Central memory CD8-positive, alpha-beta T cell (primary cell): ENCODE data around the gene ABTB2.

Source experiments
- ATAC-seq: fragments of 150-1000 bp; cut with Tn5 transposase; replicated peaks from 2 replicates; pipeline ENCODE4 v1.10.0; 2022; ENCODE audit warnings: mild to moderate bottlenecking, moderate FRiP score, moderate number of reproducible peaks; ENCODE audit not compliant: poor library complexity, severe bottlenecking; ENCODE audit errors: extremely low read depth
- DNase-seq, 2 donors: peaks; one replicate each; pipeline ENCODE4 v3.0.0; 2021; ENCODE audit warnings: low spot score in 2 of 2
- H3K27ac Mint-ChIP-seq: one replicate; pipeline ENCODE4 v1.8.0; 2022; ENCODE audit warnings: low read depth, mild to moderate bottlenecking, moderate library complexity, mixed read lengths
- H3K27me3 Mint-ChIP-seq: one replicate; pipeline ENCODE4 v1.8.0; 2022; ENCODE audit warnings: mixed read lengths
- H3K36me3 Mint-ChIP-seq: one replicate; pipeline ENCODE4 v1.8.0; 2022; ENCODE audit warnings: mild to moderate bottlenecking, moderate library complexity, mixed read lengths; ENCODE audit not compliant: insufficient read depth
- H3K4me1 Mint-ChIP-seq: one replicate; pipeline ENCODE4 v1.8.0; 2022; ENCODE audit warnings: mixed read lengths
- H3K4me3 Mint-ChIP-seq: one replicate; pipeline ENCODE4 v1.8.0; 2022; ENCODE audit warnings: mild to moderate bottlenecking, moderate library complexity, mixed read lengths
- H3K9me3 Mint-ChIP-seq: one replicate; pipeline ENCODE4 v1.8.0; 2022; ENCODE audit warnings: mixed read lengths

Gene ABTB2

GRCh38 chr11:34317036-34317360 is 40.8 kb downstream of the ABTB2 start:
- Mint-ChIP-seq H3K27ac (no peak overlapping the region), H3K4me3 (no peak overlapping the region)
- ATAC-seq = no peak

DNA sequence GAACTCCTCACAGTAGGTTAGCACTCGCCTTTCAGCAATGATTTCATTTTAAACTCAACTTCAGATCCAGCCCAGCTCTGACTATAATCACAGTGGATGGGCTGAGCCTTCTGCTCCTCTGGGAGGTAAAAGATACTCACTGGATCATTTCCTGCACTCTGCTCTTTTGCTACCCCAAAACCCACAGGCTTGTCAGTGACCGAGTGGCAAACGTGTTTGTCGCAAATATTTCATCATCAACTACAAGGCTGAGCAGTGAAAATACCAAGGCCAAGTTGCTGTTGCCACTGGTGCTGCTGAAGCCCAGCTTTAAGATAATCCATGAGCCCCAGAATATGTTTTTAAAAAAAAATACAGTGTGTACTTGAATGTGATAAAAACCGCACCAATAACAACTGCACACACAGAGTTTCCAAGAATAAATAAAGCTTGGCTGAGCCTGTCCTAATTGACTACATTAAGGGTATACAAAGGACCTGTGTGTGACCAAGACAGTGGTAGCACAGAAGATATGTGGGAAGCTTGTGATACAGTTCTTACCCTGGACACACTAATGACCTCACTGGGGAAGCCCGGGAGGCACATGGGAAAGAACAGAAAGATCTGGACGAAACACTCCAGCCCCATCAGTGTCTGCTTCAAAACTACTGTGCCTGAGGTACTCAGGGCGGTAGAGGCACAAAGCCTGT is 41.3 kb downstream of the ABTB2 start:
- H3K36me3 Mint-ChIP-seq = no peaks in the 10 kb centered on the region

More at GRCh38 chr11:34317036-34317360, 40.8 kb downstream of the ABTB2 start:
- no peak for DNase-seq
- H3K36me3 Mint-ChIP-seq = no peaks in the 10 kb centered on the region
- H3K27me3 Mint-ChIP-seq = peaks cover 9% of the 10 kb centered on the region
- no peaks in the 10 kb centered on the region for H3K9me3 Mint-ChIP-seq
- no peaks in the 10 kb centered on the region for H3K4me1 Mint-ChIP-seq

GRCh38 chr11:34315394-34315793 is 42.4 kb downstream of the ABTB2 start:
- Mint-ChIP-seq H3K9me3 (no peaks in the 10 kb centered on the region), H3K4me3 (no peak overlapping the region), H3K27me3 (peaks cover 19% of the 10 kb centered on the region), H3K27ac (no peak overlapping the region), H3K4me1 (no peaks in the 10 kb centered on the region), H3K36me3 (no peaks in the 10 kb centered on the region)
- no peak for DNase-seq
- ATAC-seq = no peak

More for the DNA sequence above, 41.3 kb downstream of the ABTB2 start:
- no peaks in the 10 kb centered on the region for H3K9me3 Mint-ChIP-seq
- peaks cover 9% of the 10 kb centered on the region for H3K27me3 Mint-ChIP-seq
- DNase-seq (no peak), ATAC-seq (no peak)
- H3K4me3 Mint-ChIP-seq = no peak overlapping the region
- H3K4me1 Mint-ChIP-seq = no peaks in the 10 kb centered on the region
- H3K27ac Mint-ChIP-seq = no peak overlapping the region

DNA sequence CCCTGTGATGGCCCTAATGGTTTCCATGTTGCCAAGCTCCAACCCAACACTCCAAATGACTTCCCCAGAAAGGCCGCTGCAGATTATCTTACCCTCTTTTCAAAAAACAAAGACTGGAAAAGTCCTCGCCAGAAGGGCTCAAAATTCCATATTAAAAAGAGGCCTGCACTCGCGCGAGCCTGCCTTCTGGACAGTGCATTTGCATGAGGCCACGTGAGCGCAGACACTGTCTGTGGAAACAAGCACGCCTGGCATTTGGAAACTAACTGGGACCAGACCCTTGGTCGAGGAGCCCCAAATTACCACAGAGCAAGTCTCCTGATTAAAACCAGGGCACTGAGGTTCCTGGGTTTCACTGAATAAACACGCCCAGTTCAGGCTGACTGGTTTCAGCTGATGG is 42.9 kb downstream of the ABTB2 start:
- ATAC-seq = no peak
- DNase-seq = no peak
- Mint-ChIP-seq H3K9me3 (no peaks in the 10 kb centered on the region), H3K27me3 (peaks cover 24% of the 10 kb centered on the region), H3K4me3 (no peak overlapping the region), H3K36me3 (no peaks in the 10 kb centered on the region), H3K4me1 (no peaks in the 10 kb centered on the region), H3K27ac (no peak overlapping the region)

- no peak overlapping the region for H3K4me3 Mint-ChIP-seq
- H3K9me3 Mint-ChIP-seq = no peaks in the 10 kb centered on the region
- DNase-seq (no peak), ATAC-seq (no peak)
- H3K4me1 Mint-ChIP-seq = no peaks in the 10 kb centered on the region
- H3K27me3 Mint-ChIP-seq = peaks cover 29% of the 10 kb centered on the region
- no peaks in the 10 kb centered on the region for H3K36me3 Mint-ChIP-seq
- H3K27ac Mint-ChIP-seq = no peak overlapping the region
Observed at GRCh38 chr11:34314176-34314575, 43.6 kb downstream of the ABTB2 start.

DNA sequence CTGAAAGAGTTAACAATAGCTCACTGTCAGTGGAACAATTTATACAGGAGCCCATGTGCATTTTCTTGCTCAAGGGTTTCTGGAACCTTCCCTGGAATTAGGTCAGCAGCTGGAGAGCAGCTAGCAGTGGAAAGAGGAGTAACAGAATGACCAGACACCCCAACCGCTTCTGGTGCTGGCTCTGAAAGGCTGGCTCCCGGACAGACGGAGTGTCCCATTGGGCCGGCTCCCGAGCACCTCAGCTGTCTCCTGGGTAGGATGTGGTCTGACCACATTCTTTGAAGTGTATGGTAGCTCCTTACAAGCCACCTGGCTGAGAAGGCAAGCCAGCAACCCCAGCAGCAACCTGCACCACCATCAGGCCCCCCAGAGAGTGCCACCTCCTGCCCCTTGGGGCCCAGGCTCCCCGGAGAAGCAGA is 44.7 kb downstream of the ABTB2 start:
- DNase-seq = no peak
- Mint-ChIP-seq H3K9me3 (no peaks in the 10 kb centered on the region), H3K4me3 (no peak overlapping the region)

DNA sequence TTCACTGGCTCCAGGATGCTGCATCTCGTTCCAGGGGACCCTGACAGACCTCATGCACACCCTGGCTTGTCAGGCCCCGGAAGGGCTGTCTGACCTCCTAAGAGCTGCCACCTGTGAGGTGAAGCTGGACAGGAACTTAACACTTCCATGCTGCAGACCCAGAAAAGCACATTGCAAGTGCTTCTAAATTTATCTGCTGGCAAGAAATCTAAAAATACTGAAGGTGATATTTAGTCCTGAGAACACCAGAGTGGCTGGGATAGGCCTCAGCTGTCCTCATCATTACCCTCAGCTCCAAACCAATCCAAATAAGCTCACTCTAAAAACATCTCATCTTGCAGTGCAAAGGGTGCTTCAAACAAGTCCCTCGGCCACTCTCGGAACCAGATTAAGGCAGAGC is 46.7 kb downstream of the ABTB2 start:
- Mint-ChIP-seq H3K27me3 (peaks cover 38% of the 10 kb centered on the region), H3K27ac (no peak overlapping the region), H3K36me3 (no peaks in the 10 kb centered on the region)

More for the DNA sequence above, 44.7 kb downstream of the ABTB2 start:
- peaks cover 29% of the 10 kb centered on the region for H3K27me3 Mint-ChIP-seq
- ATAC-seq = no peak
- no peak overlapping the region for H3K27ac Mint-ChIP-seq
- no peaks in the 10 kb centered on the region for H3K36me3 Mint-ChIP-seq
- H3K4me1 Mint-ChIP-seq = no peaks in the 10 kb centered on the region

DNA sequence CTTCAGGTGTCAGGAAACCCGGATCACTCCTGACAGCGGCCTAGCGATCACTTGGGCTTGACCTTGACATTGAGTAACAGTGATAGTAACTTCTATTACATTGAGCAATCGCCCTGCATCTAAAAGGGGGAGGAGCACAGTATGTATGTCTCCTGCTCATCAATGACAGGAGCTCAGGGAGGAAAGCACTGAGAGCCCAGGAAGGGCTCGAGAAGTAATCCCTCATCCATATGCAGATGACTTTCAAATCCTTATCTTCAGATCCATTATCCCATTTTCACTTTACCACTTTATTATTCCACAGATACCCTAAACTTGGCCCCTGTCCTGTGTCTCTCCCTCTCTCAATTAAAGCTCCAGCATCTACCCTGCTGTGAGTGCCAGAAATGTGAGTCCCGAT is 47.8 kb downstream of the ABTB2 start:
- ATAC-seq (no peak), DNase-seq (no peak)
- Mint-ChIP-seq H3K4me3 (no peak overlapping the region), H3K27me3 (peaks cover 38% of the 10 kb centered on the region), H3K4me1 (no peaks in the 10 kb centered on the region), H3K9me3 (no peaks in the 10 kb centered on the region), H3K36me3 (no peaks in the 10 kb centered on the region), H3K27ac (no peak overlapping the region)

More for the DNA sequence above, 46.7 kb downstream of the ABTB2 start:
- Mint-ChIP-seq H3K4me1 (no peaks in the 10 kb centered on the region), H3K4me3 (no peak overlapping the region), H3K9me3 (no peaks in the 10 kb centered on the region)
- ATAC-seq (no peak), DNase-seq (no peak)

DNA sequence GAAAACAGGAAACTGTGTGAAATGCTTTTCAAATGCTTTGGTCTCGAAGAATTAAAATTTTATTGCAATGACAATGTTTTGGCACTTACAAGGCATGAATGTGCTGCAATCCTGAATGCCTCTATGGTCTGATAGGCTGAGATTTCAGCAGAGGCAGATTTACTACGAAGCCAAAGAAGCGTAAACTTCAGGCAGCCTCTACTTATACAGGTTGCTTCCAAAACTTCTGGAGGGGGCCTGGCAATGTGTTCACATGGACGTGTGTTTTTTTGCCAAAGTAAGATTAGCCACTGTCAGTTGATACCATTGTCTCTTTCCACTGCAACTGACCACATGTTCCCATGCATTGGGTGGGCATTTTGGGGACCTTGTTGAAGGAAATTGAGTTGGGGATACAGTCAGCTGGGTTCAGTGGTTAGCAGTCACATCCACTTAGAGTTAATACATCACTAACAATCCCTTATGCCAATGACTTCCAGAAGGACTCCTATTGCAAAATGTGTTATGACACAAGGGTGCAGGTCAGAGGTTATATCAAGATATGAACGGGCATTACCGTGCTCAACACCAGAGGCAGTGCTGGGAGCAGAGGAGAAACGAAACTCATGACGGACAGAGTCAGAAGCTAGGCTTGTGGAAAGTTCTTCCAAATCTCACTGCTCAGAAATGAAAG is 48.8 kb downstream of the ABTB2 start:
- Mint-ChIP-seq H3K9me3 (no peaks in the 10 kb centered on the region), H3K27ac (no peak overlapping the region)
- no peak for ATAC-seq

GRCh38 chr11:34308049-34308912 is 49.5 kb downstream of the ABTB2 start:
- no peak overlapping the region for H3K27ac Mint-ChIP-seq
- peaks cover 38% of the 10 kb centered on the region for H3K27me3 Mint-ChIP-seq
- H3K9me3 Mint-ChIP-seq = no peaks in the 10 kb centered on the region
- H3K36me3 Mint-ChIP-seq = no peaks in the 10 kb centered on the region
- DNase-seq = no peak
- ATAC-seq = no peak
- no peaks in the 10 kb centered on the region for H3K4me1 Mint-ChIP-seq
- H3K4me3 Mint-ChIP-seq = no peak overlapping the region

More for the DNA sequence above, 48.8 kb downstream of the ABTB2 start:
- Mint-ChIP-seq H3K4me3 (no peak overlapping the region), H3K27me3 (peaks cover 38% of the 10 kb centered on the region), H3K36me3 (no peaks in the 10 kb centered on the region), H3K4me1 (no peaks in the 10 kb centered on the region)
- DNase-seq = no peak

DNA sequence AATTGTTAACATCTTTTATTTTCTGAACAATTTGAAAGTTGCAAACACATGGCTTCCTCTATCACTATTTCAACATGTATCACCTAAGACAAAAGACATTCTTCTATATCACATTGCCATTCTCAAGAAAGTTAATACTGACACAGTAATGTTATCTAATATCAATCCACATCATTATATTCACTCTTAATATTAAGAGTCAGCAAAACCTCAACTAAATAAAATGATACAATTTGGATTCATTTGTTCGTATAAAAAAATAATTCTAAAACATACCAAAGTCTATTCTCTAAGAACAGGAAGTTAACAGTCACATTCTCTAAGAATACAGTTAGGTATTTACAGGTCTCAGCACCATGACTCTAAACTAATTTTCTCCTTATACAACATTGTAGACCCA is 52.0 kb downstream of the ABTB2 start:
- no peak for ATAC-seq
- H3K27ac Mint-ChIP-seq = no peak overlapping the region
- no peaks in the 10 kb centered on the region for H3K4me1 Mint-ChIP-seq
- H3K4me3 Mint-ChIP-seq = no peak overlapping the region
- no peaks in the 10 kb centered on the region for H3K9me3 Mint-ChIP-seq
- peaks cover 23% of the 10 kb centered on the region for H3K27me3 Mint-ChIP-seq
- no peak for DNase-seq
- H3K36me3 Mint-ChIP-seq = no peaks in the 10 kb centered on the region

DNA sequence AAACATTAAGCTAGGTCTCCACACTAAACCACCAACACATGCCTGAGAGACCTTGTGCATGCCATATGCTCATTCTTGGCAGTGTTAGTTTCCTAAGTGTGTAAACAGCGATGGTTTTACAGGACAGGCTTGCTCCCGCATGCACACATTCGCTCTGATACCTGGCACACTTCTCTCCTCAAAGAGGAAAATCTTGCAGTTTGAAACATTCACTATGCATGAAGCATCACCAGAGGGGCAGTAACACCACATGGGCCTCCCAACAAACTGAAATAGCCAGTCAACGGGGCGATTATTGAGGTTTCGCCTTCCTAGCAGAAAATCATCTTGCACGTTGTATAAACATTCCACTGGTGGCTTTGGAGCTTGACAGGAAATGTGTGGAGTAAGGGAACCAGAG is 52.6 kb downstream of the ABTB2 start:
- ATAC-seq (no peak), DNase-seq (no peak)
- Mint-ChIP-seq H3K4me3 (no peak overlapping the region), H3K27ac (no peak overlapping the region), H3K36me3 (no peaks in the 10 kb centered on the region), H3K9me3 (no peaks in the 10 kb centered on the region), H3K4me1 (no peaks in the 10 kb centered on the region), H3K27me3 (peaks cover 17% of the 10 kb centered on the region)
